Tongue (tissue), 2 donors: Measurements from ENCODE around the gene GRAMD1B. TPM values are rescaled to one million over a fixed set of nuclear protein-coding genes. Genes with fewer than 3 reads are reported as not detected.
A peak's percentile ranks its signal among the peaks of the same experiment; 100 is the strongest.

Source experiments
- DNase-seq: peaks from one replicate; pipeline ENCODE4 v3.0.0-alpha.2; 2015
- total RNA-seq: library from RNA; depleted of rRNA; stranded (reverse); fragments of >200 nt; gene quantifications from one replicate; pipeline ENCODE4 v1.2.3, GENCODE V29; 2014

Gene GRAMD1B
- total RNA-seq: 9.7 TPM

GRCh38 chr11:123429913-123430720 lies at the start of gene GRAMD1B:
GRAMD1B (plus strand) TSS chr11:123430269; CDS start chr11:123430793, 524 bp downstream.
- peak; percentile 93 for DNase-seq

- no peak for DNase-seq
Observed at GRCh38 chr11:123381149-123381548, 48.9 kb upstream of the GRAMD1B start.

DNA sequence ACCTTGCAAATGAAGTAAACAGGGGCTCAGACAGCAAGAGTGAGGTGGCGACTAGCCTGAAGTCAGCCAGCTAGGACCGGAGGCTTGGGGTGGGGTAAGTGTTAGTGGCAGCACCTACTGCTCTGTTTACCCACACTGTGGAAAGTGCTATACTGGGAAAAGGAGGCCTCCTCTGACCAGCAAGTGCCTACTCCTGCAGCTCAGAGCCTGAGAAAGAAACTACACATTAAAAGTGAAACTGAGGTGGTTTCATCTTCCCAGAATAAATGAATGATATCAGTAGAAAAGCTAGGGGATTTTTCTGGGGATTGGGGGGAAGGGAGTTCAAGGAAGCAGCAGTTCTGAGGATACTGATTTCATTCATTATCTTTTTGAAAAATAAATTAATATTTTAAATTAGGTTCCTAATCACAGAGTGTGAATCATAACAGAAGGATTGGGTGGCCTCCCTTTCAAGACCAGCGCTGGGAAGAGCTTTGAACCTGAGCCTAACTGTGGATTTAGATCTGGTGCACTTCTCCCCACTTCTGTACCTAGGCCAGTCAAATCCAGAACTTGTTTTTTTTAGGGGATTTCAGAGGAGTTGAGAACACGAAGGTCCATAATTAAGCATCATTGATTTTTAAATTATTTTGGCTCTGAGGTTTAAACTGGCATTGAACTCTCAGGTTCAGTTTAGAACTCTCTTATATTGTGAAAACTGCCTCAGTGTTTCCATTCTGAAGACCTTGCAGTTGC lies 48.1 kb upstream of the GRAMD1B start:
- DNase-seq: no peak

- DNase-seq: no peak
Observed at GRCh38 chr11:123382555-123383074, 47.5 kb upstream of the GRAMD1B start.

DNA sequence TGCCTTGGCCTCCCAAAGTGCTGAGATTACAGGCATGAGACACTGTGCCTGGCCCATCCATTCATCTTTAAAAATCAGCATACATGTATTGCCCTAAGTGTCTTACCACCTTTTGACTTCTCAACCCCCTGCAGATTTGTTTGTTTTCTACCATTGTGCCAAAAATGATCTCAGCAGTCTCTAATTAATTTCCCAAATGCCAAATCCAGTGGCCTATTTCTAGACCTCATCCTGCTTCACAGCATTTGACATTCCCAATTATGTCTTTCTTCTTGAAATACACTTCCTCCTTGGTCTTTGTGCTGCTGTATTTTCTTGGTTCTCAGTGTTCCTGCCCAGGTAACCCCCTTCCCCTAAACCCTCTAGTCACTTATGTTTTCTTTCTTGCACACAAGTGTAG lies 46.0 kb upstream of the GRAMD1B start:
- no peak for DNase-seq

DNA sequence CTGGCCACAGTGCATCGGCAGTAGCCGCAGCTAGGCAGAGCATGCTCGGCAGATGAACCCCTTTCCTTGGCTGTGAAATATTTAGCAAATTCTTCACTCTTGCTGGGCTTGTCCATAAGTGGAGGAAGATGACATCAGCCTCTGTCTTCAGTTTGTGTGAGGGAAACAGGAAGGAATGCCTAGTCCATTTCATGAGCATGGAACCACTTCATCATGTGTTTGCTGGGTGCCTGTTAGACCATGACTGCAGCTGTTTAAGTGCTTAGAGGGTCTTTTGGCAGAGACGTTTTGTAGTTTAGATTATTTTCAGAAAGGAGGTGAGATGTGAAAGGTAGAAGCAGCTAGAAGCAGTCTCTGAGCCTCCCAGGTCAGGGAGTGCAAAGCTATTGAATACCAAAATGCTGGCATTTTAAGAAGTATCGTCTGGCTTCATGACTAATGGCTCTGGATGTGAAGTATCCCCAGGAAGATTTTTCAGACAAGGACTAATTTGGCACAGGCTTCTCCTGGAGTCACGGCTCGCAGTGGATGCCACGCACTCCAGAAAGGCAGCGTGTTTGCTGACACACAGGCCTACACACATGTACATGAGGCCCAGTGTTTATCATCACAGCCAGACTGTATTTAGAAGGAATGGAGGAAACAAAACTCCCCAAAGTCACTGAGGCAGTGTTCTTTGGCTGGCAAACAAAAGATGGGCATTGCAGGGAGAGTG lies 43.1 kb upstream of the GRAMD1B start:
- DNase-seq: peak; percentile 49

DNA sequence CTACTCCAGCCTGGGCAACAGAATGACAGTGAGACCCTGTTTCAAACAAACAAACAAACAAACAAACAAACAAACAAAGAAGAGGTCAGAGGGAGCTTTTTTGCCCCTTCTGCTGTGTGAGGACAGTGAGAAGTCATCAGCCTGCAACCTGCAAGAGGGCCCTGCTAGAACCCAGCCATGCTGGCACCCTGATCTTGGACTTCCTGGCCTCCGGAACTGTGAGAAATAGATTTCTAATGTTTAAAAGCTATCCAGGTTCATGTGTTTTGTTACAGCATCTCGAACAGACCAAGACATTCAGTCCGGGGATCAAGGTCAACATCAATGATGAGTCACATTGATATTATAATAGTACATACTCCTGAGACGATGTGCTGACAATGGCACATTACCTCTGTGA lies 41.4 kb upstream of the GRAMD1B start:
- DNase-seq: no peak

- no peak for DNase-seq
Observed at GRCh38 chr11:123390146-123390545, 39.9 kb upstream of the GRAMD1B start.

DNA sequence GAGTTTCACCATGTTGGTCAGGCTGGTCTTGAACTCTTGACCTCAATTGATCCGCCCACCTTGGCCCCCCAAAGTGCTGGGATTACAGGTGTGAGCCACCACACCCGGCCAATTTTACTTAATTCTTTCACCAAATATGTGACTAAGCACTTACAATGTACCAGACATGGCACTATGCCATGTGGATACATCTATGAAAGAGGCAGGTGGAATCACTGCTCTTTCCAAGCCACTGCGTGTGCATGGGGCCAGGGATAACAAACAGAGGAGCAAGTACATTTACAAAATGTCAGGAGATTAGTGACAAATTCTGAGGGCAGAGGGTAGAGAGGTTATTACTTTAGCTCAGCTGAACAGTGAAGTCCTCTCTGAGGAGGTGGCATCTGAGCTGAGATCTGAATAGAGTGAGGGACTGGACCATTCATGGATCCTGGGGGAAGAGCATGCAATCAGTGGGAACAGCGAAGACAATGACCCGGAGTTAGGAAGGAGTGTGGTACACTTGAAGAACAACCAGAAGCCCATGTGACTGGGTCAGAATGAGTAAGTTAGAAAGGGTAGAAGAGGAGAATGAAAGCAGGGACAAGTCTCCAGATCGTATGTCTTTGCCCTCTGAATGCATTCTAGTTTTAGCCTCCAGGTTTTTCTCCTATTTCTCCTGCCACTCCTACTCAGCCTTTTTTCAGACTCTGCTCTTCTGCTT lies 38.3 kb upstream of the GRAMD1B start:
- no peak for DNase-seq

DNA sequence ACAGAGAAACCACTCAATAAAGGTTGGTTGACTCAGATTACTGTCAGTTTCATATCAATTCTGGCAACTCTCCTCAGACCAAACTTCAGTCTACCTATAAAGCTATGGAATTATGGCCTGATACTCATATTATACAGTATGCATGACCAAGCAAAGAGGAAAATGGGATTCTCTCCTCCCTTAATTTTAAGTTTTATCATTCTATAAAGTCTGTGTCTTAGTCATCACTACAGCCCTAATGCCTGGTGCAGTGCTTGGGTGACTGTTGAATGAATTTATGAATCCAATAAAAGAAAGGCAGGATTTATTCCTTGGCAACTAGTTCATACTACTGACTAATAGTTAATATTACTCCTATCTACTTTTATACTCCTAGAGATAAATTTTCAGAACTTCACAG lies 37.6 kb upstream of the GRAMD1B start:
- no peak for DNase-seq

DNA sequence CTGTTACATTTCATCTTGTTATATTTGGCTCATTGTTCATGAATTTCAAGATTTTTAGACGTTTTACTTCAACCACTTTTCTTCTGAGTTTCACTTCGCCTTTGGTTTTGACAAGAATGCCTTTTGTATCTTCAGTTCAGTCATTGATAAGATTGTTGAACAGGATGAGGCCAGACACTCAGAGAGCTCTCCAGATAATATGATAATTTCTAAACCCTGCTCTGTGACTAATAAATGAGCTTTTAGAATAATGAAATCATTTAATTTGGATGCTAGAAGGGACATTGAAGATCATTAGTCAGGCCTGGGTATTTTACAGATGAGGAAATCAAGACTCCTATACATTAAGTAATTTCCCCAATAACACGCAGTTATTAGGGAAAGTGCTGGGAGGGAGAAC lies 37.2 kb upstream of the GRAMD1B start:
- DNase-seq: no peak

DNA sequence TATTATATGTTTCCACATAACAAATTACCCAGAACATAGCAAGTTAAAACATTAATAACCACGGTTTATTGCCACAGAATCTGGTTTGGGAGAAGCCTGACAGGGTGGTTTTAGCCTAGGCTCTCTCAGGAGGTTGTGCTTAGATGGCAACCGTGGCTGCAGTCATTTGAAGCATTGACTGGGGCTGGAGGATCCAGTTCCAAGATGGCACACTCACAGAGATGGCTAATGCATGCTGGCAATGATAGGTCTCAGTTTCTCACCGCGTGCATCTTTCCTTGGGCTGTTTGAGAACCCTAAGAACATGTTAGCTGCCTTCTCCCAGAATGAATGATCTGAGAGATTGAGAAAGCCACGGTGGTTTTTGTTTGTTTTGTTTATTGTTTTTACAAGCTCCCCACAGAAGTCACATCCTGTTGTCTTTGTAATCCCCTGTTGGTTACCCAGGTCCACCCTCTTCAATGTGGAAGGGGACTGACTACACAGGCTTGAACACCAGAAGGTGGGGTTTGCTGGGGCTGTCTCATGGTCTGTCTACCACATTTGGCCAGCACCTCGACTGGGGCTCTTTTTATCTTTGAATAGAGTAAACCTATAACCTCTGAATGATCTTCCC lies 36.6 kb upstream of the GRAMD1B start:
- DNase-seq: no peak

DNA sequence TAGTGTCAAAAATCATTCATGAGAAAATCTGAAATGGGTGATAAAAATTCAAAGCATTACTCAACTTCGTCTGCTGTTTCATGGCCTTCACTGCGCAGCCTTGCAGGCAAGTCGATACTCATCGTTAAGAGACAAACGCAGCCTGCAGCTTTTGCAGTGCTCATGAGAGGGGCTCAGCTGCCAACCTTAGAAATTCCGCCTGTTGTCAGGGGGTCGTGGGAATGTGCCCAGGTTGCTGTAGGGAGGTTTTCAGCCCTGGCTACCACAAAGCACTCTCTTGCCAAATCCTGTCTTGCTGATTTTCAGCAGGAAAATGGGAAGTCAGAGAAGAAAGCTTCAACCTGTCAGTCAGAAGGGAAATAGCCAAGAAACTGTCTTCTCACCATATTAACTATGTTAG lies 25.4 kb upstream of the GRAMD1B start:
- DNase-seq: no peak

GRCh38 chr11:123405123-123405592 lies 24.9 kb upstream of the GRAMD1B start:
- peak; percentile 65 for DNase-seq

DNA sequence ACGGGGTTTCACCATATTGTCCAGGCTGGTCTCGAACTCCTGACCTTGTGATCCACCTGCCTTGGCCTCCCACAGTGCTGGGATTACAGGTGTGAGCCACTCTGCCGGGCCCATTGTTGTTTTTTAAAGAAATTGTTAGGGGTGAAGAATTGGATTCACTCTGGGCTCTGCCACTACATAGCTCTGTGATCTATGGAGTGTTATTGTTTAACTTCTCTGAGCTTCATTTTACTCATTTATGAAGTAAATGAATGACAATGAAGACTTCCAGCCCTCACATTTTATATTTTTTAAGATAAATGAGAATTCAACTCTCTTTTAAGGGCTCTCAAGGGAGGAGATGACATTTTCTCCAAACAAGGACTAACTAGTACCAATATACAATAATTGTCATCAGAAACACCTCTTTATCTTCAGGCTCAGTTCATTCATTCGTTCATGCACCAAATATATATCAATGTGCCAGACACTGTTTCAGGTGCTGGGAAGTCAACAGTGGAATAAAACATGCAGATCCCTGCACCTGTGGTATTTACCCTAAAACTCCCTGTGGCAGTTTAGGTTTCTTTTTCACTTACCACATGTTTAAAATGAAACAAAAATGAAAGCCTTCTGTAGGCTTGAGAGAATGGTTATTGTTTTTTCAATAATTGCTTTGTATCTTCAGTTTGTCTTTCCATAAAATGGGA lies 23.5 kb upstream of the GRAMD1B start:
- no peak for DNase-seq

DNA sequence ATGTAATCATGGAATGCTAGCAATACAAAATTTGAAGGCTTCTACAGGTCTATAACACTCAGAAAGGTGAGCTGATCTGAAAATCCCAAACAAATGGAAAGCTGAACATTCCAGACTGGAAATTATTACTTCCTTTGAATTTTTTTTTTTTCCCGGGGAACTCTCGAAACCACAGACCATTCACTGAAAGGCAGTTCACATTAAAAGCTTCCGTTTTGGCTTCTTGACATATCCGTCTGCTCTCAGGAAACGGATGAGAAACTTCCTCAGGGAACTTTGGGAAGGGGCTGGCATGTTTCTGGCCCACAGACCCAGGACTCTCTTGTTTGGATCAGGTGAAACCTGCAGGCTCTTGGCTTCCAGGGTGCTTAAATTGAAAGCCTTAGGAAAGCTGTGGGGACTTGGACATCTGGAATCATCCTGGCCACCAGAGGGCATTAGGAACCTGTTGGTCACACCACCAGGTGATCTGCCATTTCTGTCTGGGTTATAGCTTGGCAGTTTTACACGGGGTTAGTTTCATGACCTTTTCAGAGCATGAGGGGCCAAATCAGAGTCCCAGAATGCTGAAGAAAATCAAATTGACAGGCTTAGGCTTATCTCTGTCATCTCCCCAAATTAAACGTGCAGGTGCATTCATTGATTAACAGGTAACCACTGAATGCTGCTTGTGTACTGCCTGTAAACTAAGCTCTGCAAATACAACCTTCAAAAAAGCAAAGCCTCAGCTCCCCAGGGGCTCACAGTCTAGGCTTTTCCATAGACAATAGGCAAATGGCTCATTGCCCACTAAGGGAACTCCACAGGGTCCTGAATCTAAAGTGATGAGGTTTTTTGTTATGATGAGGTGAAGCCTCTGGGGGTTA lies 22.7 kb upstream of the GRAMD1B start:
- peak; percentile 79 for DNase-seq

GRCh38 chr11:123407996-123408597 lies 22.0 kb upstream of the GRAMD1B start:
- DNase-seq: no peak

- no peak for DNase-seq
Observed at GRCh38 chr11:123408619-123409455, 21.2 kb upstream of the GRAMD1B start.
